NCI-H748 (cell line): Measurements from ENCODE around the gene ATAD3C.
"Not testable (repeated sequence)": the region's sequence is repeated elsewhere in the genome, so short reads cannot be mapped to it uniquely, and the experiment has no call there.

Experiments
- DNase-seq: peaks from one replicate; lab custom pipeline; 2025; ENCODE audit not compliant: unreplicated experiment; lab: John Stamatoyannopoulos, UW

ATAD3C gene, protein sequence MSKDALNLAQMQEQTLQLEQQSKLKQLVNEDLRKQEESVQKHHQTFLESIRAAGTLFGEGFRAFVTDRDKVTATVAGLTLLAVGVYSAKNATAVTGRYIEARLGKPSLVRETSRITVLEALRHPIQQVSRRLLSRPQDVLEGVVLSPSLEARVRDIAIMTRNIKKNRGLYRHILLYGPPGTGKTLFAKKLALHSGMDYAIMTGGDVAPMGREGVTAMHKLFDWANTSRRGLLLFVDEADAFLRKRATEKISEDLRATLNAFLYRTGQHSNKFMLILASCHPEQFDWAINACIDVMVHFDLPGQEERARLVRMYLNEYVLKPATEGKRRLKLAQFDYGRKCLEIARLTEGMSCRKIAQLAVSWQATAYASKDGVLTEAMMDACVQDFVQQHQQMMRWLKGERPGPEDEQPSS

DNA sequence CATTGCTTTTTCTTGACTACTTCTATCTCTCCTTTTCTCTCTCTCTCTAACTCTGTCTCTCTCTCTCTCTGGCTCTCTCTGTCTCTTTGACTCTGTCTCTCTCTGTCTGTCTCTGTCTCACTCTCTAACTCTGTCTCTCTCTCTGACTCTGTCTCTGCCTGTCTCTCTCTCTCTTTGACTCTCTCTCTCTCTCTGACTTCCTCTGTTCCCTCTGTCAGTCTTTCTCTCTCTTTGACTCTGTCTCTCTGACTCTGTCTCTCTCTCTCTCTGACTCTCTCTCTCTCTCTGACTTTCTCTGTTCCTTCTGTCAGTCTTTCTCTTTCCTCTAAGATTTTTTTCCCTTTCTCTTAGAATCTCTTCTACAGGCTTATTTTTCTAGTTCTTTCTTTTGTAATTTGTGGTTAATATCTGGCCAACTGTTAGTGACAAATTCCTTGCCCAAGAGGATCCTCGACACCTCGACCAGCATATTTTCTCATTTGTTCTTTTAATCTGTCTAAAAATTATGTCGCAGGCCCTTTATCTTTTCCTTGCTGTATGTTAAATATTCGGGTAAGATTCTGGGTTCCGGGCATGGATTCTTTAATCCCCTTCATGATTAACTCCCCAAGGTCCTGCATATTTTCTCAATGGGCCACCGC is at the start of gene ATAD3C:
ATAD3C (plus strand) TSS at position 591 of the 641 bp plus-strand sequence. CDS start 995 bp downstream, outside the sequence.
- no peak for DNase-seq

DNA sequence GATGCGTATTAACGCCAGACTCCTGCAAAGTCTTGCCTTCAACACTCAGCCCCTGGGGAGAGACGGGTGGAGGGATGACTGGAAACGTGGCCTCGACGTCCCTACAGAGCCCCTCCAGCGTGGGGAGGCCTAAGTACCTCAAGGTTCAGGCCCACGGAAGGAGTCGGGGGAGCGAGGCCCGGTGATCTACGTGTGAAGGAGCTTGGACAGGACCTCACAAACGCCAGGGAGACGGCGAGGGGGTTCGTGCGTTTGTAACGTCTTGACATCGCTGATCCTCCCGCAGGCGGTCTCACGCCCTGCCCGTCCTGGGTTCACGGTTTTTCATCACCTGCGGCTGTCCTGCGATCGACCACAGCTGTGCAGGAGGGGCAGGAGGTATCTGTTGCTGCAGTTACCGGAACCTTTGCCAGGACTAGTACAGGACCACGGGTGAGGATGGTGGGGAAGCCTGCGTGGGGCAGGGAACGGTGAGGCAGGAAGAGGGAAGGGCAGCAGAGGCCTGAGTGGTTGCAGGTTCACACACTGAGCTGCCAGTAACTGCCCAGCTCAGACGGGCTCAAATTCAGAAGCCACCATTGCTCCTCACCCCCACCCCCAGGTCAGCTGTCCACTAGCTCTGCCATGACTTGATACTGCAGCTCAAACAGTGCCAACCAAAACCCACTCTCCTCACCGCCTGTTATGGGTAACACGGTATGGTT is 49.5 kb upstream of the ATAD3C start:
- DNase-seq: no peak

DNA sequence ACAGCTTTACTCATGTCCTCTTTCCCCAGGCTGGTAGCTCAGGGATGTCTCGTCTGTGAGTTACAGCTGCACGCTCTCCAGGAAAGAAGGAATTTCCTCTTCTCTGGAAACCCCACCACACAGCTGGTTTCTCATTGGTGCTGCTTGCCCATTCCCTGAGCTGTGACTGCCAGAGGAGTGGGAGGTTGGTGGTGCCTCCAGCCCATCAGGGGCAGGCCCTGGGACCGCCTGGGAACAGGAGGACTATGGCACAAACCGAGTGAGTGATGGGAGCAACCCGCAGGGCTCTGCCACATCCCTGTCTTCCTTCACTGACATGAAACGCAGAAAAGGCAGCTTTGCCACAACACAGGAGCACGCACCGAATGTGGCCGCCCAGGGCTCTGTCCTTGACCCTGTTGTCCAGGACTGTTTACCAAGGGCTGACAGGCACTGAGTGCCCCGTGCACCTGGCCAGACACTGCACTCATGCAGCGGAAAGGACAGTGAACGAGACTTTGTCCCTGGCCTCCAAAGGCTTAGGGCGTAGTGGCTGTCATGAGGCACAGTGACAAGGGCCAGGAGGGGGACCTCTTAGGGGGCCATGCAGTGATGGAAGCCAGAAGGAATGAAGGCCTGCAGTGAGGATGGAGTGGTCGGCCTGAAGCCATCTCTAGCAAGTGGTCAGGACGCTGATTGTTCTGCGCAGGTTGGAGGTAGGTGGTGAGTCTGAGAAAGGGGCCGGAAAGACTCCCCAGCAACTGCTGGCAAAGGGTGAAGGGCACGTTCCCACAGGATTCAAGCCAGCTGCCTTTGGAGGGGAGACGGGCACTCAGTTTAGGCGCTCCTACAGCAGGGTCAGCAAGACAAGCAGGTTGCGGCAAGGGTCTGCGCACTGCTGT is 48.7 kb upstream of the ATAD3C start:
- no peak for DNase-seq

DNA sequence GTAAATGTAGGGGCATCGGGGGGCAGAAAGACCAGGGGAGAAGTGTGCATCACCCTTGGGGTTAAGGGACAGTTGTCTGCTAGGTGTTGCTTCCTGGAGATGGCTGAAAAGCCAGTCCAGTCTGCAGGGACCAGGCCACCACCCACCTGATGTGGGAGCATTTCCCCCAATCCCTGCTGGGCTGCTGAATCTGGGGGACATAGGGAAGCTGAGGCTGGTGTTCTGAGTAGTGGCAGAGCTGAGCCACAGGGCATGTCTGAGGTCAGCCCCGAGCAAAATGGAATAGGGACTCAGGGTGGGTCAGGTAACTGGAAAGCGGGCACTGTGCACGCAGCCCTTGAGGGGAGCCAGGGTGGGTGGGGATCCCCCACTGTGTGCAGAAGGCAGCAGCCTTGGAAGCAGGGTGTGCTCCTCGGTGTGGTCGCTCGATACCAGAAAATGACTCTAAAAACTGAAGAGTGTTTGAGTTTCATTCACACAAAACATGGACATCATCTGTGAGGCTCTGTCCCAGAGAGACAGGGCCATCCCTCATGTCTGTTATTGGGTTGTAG is 48.0 kb upstream of the ATAD3C start:
- DNase-seq: no peak

DNA sequence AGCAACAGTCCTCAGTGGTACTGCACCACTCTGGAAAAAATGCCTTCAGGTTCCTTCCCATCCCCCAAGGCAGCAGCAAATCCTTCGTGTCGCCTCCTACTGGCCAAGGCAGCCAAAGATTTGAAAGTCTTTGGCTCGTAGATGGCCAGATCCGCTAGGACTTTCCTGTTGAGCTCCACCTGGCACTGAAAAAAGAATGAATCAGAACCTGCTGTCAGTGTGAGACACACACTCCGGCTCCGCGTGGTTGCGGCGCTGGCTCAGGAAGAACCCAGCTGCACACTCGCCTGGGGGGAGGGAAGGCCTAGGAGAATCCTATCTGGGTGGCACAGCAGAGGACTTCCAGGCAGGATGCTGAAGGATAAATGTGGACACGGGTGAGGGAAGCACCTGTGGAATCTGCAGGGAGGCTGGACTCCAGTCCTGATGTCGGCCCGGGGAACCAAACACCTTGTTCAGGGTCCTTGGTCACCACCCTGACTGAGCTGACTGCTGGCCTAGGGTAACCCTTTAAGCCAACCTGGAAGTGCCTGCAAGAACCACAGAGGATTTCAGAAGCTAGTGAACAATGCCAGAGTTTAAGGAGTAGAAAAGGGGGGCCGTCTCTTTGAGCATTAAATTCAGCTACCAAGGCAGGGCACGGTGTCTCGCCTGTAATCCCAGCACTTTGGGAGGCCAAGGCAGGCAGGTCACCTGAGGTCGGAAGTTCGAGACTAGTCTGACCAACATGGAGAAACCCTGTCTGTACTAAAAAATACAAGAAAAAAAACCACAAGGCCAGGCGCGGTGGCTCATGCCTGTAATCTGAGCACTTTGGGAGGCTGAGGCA is 47.2 kb upstream of the ATAD3C start:
- peak; percentile 21 for DNase-seq

DNA sequence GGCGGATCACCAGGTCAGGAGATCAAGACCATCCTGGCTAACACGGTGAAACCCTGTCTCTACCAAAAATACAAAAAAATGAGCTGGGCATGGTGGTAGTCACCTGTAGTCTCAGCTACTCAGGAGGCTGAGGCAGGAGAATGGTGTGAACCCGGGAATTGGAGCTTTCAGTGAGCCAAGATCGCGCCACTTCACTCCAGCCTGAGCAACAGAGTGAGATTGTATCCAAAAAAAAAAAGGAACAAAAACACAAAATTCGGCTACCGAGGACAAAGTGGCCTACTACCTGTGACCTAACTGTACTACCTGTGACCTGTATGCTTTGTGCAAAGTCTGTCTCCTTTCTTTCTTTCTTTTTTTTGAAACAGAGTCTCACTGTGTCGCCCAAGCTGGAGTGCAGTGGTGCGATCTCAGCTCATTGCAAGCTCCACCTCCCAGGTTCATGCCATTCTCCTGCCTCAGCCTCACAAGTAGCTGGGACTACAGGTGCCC is 46.5 kb upstream of the ATAD3C start:
- DNase-seq: not testable (repeated sequence)

DNA sequence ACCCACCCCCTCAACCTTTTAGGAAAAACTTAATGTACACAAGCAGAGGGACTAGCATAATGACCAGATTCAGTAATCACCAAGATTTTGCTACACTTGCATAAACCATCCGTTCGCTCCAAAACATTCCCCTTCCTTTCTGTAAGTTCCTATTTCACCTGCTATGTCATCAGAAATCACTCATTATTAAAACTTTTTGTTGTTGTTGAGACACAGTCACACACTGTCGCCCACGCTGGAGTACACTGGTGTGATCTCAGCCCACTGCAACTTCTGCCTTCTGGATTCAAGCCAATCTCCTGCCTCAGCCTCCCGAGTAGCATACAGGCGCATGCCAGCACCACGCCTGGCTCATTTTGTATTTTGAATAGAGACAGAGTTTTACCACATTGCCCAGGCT is 45.8 kb upstream of the ATAD3C start:
- DNase-seq: no peak

DNA sequence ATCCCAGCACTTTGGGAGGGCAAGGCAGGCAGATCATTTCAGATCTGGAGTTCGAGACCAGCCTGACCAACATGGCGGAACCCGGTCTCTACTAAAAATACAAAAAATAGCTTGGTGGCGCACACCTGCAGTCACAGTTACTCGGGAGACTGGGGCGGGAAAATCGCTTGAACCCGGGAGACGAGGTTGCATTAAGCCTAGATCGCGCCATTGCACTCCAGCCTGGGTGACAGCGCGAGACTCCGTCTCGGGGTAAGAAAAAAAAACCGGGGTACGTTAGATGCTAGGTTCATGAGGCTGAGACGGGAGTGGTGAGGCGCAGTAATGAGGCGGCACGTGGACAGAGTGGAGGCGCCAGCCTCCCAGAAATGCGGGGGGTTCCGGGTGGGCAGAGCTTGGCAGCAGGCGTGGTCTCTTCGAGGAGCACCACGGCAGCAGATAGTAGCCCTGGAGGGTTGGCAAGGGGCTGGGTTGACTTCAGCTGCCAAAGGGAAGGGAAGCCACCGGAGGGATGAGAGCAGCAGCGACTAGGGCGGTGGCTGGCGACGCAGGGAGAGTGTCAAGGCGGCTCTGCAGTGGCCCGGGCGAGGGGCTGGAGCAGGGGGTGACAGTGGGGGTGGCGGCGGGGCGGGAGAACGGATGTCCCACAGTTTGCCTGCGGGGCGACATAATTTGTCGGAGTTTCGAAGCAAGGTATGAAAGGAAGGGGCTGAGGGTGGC is 43.2 kb upstream of the ATAD3C start:
- no peak for DNase-seq

DNA sequence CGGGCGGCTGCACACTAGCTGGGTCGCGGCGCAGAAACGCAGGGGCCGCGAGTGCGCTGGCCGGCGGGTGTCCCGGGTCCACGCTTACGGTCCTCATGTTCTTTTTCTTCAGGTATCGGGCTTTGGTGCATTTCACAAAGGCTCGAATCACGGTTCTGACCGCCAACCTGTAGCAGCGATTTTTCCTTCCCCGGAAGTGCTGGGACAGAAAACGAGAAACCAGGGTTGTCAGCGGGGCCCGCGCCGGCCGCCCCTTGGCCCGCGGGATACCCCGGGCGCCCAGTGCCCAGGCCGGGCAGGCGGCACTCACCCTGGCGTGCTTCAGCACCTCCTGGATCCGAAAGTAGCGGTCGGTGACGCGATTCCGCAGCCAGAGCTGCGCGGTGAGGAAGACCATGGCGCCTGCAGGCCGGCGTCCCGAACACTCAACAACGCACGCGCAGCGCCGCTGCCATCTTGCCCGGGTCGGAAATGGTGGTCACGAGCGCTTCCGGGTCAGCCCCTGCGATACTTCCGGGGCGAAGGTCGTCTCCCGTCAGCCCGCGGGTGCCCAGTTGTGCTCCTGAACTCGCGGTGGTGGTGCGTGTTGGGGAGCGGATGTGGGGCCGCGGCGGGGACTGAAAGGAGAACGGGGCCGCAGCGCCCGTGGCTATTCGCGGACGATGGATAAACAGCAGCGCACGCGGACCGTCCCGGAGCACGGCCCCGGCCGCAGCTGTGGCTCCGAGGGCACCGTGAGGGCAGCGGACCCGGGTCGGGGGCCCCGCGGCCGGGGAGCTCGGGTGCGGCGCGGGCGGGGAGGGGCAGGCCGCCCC is 42.5 kb upstream of the ATAD3C start, which contains the start of gene MRPL20:
MRPL20 (minus strand) TSS at position 473 of the 815 bp plus-strand sequence; CDS start at position 397, 76 bp downstream.
- peak; percentile 89 for DNase-seq

DNA sequence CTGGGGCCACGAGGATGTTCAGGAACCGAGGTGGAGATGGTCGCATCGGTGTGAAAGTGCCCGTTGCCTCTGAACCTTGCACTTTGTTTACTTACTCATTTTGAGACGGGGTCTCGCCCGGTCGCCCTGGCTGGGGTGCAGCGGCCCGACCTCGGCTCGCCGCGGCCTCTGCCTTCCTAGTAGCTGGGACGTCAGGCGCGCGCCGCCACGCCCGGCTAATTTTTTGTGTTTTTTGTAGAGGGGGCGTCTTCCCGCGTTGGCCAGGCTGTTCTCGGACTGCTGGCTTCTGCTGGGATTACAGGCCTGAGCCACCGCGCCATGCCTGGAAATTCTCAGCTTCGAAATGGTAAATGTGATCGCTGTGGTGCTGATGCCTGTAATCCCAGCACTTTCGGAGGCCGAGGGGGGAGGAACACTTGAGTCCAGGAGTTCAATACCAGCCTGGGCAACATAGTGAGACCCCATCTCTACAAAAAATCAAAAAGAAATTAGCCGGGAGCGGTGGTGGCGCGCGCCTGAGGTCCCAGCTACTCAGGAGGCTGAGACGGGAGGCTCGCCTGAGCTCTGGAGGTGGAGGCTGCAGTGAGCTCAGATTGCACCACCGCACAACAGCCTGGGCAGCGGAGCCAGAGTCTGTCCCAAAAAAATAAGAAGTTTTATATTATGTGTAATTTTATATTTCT is 41.7 kb upstream of the ATAD3C start:
- DNase-seq: no peak

DNA sequence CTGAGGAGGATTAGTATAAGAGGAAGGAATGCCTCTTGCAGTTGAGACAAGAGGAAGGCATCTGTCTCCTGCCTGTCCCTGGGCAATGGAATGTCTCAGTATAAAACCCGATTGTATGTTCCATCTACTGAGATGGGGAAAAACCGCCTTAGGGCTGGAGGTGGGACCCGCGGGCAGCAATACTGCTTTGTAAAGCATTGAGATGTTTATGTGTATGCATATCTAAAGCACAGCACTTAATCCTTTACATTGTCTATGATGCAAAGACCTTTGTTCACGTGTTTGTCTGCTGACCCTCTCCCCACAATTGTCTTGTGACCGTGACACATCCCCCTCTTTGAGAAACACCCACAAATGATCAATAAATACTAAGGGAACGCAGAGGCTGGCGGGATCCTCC is 39.3 kb upstream of the ATAD3C start:
- not testable (repeated sequence) for DNase-seq

DNA sequence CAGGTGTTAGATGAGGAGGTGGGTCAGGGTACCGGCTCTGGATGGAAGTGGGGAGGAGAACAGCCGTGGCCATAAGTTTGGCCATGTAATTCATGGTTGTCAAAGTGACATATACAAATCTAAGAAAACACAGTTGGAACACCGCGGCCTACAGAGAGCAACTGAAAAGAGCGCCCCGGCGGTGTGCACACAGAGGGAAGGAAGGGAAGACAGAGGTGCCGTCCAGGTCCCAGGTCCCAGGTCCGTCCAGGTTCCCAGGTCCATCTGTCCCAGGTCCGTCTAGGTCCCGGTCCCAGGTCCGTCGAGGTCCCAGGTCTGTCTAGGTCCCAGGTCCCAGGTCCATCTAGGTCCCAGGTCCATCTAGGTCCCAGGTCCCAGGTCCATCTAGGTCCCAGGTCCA is 37.9 kb upstream of the ATAD3C start:
- DNase-seq: no peak

DNA sequence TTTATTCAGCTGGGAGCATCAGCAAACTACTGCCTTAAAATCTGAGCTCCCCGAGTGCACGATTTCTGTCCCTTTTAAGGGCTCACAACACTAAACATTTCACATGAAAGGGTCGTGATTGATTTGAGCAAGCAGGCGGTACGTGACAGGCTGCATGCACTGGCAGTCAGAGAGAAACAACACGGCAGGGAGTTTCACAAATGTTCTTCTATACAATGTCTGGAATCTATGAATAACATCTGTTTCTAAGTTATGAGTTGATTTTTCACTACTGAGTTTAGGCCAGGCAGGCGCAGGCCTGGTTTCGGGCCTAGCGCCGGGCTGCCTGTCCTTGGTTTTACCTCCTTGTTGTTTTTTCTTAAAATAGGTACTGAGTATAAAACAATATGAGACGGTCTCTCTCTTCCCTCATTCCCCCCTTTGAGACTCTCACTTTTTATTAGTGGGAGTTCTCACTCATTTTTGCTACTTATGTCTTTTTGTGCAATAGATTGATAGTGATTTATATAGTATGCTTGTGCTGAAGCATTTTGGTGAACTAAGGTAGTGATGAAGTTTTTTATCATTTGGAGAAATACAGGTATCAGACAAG is 37.1 kb upstream of the ATAD3C start:
- not testable (repeated sequence) for DNase-seq

DNA sequence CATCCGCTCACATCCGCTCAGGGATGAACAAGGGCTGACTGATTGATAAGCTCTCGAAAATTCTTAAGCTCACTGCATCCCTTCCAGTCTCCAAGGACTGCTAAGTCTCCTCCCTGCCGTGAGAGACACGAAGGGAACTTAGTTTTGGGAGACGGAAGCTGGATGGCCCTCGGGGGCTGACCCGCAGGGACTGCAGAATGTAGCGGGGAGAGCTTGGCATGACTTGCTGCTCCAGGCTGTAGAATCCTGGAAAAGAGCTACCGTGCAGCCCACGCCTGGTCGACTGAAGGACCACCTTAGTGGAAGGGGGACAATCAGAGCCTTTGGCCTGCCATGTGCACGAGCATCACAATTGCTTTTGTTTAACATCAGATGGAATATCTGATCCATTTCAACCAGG is 33.7 kb upstream of the ATAD3C start:
- no peak for DNase-seq

DNA sequence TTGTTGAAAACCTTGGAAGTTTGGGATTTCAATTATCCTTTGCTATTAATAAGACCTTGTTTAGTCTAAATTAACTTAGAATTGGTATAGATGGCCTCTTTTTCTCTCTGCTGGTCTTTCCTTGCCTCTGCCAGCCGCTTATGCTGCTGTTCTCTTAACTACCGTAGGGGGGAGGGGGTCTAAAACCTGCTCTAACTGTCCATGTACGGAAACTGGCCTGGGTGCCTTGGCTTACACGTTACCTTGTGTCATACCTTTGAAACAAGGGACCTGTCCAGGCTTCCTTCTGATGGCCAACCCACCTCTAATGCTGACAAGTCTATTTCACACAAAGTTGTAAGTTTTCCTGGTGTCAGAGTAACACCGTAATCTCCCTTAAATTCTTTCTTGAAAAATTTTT is 32.1 kb upstream of the ATAD3C start:
- DNase-seq: not testable (repeated sequence)

DNA sequence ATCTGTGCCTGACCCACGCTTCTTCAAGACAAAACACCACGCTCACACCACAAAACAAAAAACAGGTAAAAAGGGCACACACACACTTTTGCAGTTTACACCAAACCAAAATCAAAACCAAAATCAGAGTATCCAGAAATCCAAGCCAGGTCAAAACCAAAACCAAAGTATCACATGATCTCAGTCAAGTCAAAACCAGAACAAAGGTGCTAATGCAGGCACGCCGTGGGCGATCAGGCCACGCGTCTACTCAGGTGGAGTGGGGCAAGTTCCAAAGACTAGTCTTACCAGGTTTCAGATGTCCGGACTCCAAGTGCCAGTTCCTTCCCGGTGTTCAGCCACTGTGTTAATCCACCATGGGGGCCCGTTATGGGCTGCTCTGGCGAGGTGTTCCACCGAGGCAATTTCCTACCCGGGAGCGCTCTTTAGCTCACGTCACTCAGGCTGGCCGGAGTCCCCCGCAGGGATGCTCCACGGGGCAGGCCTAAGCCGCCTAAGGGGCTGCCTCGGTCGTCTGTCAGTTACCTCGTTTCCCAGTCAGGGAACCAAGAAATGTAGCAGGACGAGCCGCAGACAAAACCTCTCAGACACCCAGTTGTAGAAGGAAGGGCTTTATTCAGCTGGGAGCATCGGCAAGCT is 31.5 kb upstream of the ATAD3C start:
- not testable (repeated sequence) for DNase-seq
